Upper lobe of left lung (tissue), 4 donors: ENCODE data around the gene OR6J1.

Experiments used
- EP300 ChIP-seq, 4 donors: sonication (generic); formaldehyde crosslinking; IDR thresholded peaks; one replicate each; pipeline ENCODE4 v1.5.1; 2017; ENCODE audit warnings: antibody characterized with exemption in 4 of 4, control low read depth in 2 of 4
- POLR2A ChIP-seq, 4 donors: fragments of 450-650 bp; IDR thresholded peaks; one replicate each; pipeline ENCODE4 v1.5.1; 2016 to 2017; ENCODE audit warnings: antibody characterized with exemption in 4 of 4, mild to moderate bottlenecking in 2 of 4
- TF ChIP-seq, protein P1 (sequence below), 6 experiments: fragments of 450-650 bp in 4 of 6; fragments of 200-600 bp in 2 of 6; sonication (generic) in 2 of 6; IDR thresholded peaks; one replicate each; pipeline ENCODE4 v1.5.1; 2016 to 2019; ENCODE audit warnings: antibody characterized with exemption in 6 of 6

DNA sequence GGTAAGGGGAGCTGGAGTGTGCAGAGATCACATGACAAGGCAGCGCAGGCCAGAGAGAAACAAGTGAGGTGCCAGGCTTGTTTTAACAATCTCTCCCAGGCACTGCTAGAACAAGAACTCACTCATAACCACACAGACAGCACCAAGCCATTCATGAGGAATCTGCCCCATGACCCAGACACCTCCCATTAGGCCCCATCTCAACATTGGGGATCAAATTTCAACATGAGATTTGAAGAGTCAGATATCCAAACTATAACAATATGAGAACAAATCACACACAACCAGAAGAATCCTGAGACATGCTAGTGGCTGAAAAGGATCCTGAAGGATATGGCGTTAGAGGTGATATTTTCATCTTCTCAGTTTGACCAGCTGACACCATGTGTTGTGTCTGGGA lies 21.9 kb downstream of the OR6J1 start:
- TF ChIP-seq, protein P1, sequence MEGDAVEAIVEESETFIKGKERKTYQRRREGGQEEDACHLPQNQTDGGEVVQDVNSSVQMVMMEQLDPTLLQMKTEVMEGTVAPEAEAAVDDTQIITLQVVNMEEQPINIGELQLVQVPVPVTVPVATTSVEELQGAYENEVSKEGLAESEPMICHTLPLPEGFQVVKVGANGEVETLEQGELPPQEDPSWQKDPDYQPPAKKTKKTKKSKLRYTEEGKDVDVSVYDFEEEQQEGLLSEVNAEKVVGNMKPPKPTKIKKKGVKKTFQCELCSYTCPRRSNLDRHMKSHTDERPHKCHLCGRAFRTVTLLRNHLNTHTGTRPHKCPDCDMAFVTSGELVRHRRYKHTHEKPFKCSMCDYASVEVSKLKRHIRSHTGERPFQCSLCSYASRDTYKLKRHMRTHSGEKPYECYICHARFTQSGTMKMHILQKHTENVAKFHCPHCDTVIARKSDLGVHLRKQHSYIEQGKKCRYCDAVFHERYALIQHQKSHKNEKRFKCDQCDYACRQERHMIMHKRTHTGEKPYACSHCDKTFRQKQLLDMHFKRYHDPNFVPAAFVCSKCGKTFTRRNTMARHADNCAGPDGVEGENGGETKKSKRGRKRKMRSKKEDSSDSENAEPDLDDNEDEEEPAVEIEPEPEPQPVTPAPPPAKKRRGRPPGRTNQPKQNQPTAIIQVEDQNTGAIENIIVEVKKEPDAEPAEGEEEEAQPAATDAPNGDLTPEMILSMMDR (IDR thresholded peaks at IDR 0.05) = no peak
- TF ChIP-seq EP300 (IDR thresholded peaks at IDR 0.05) (no peak), POLR2A (IDR thresholded peaks at IDR 0.05) (no peak)
